ENCODE results near the gene NOTCH4.
A peak's percentile ranks its signal among the peaks of the same experiment; 100 is the strongest.

Gene NOTCH4

DNA sequence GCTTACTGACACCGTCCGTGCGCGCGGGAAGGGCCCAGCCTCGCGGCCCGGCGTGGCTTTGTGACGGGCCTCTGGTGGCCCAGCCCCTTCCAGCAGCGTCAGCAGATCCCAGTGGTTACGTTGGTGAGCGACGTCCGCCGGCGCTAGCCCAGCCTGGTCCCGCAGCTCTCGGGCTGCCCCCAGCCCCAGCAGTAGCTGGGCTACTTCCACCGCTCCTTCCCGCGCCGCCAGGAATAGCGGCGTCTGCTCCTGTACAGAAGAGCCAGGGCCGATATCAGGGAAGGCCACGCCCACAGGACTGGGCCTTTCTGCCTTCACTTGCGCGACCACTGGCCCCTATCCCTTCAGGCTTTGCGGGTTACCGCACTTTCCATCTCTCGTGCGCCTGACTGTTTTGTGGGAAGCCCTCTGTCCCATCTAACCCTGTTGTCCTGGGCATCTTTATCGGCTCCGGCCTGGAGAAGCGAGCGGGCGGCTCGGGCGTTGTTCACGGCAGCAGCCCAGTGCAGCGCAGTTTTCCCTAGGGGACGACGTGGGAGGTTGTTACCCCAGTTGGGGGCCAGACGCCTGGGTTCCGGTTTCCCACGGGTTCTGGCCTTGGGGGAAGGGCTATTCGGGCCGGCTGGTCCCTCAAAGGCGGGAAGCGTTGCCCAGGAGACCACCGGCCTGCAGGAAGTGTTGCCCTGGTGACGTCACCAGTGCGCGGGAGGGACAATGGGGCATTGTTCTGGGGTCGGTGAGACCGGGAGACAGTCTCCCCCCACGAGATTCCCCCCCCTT is 27.8 kb downstream of the NOTCH4 start:
- H3F3A ChIP-seq (ENCODE audit: insufficient read depth, low read length), result peaks cover 18% of the 10 kb centered on the region; the same call in 1 of the 2 replicates
- no peaks in the 10 kb centered on the region for H4K20me1 ChIP-seq (ENCODE audit: insufficient read depth, low read length)
- peak overlapping the region; percentile 98 for H3K9ac ChIP-seq (ENCODE audit: low read length)
- H3K27me3 ChIP-seq (replicated peaks; ENCODE audit: insufficient read depth, low read length), result peaks cover 12% of the 10 kb centered on the region
- H3K79me2 ChIP-seq (ENCODE audit: low read length), result peaks cover 16% of the 10 kb centered on the region
- peak overlapping the region; percentile 91 for H3K27ac ChIP-seq (ENCODE audit: low read length)
- H3K9me2 ChIP-seq (replicated peaks; ENCODE audit: insufficient read depth, low read length), result no peaks in the 10 kb centered on the region
- peak overlapping the region; percentile 83 for H3K4me3 ChIP-seq (ENCODE audit: low read length)
- peak; percentile 56 for DNase-seq
- H3K4me2 ChIP-seq (ENCODE audit: low read depth, low read length), result peak overlapping the region; percentile 88
- no peaks in the 10 kb centered on the region for H3K9me3 ChIP-seq (replicated peaks; ENCODE audit: insufficient read depth, low read length)
- TF ChIP-seq EZH2phosphoT487 (IDR thresholded peaks at IDR 0.05; ENCODE audit: low read length) (no peak), EZH2 (optimal IDR thresholded peaks at IDR 0.05; ENCODE audit: low read depth, low read length) (no peak)
- TF ChIP-seq, protein P1, sequence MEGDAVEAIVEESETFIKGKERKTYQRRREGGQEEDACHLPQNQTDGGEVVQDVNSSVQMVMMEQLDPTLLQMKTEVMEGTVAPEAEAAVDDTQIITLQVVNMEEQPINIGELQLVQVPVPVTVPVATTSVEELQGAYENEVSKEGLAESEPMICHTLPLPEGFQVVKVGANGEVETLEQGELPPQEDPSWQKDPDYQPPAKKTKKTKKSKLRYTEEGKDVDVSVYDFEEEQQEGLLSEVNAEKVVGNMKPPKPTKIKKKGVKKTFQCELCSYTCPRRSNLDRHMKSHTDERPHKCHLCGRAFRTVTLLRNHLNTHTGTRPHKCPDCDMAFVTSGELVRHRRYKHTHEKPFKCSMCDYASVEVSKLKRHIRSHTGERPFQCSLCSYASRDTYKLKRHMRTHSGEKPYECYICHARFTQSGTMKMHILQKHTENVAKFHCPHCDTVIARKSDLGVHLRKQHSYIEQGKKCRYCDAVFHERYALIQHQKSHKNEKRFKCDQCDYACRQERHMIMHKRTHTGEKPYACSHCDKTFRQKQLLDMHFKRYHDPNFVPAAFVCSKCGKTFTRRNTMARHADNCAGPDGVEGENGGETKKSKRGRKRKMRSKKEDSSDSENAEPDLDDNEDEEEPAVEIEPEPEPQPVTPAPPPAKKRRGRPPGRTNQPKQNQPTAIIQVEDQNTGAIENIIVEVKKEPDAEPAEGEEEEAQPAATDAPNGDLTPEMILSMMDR (IDR thresholded peaks at IDR 0.05; ENCODE audit: low read length), result no peak
- H2AFZ ChIP-seq (ENCODE audit: low read length), result peak overlapping the region; percentile 60
- no peaks in the 10 kb centered on the region for H3K36me3 ChIP-seq (replicated peaks; ENCODE audit: insufficient read depth, low read length)
- peaks cover 28% of the 10 kb centered on the region for H3K4me1 ChIP-seq (ENCODE audit: low read length)

- Histone ChIP-seq H3K4me2 (ENCODE audit: low read depth, low read length) (no peak overlapping the region; the same call in 1 of the 2 replicates), H3K36me3 (replicated peaks; ENCODE audit: insufficient read depth, low read length) (no peaks in the 10 kb centered on the region), H4K20me1 (ENCODE audit: insufficient read depth, low read length) (no peaks in the 10 kb centered on the region), H3K9ac (ENCODE audit: low read length) (no peak overlapping the region), H3K27me3 (replicated peaks; ENCODE audit: insufficient read depth, low read length) (peaks cover 7% of the 10 kb centered on the region), H3K27ac (ENCODE audit: low read length) (peak overlapping the region; percentile 91; the same call in 1 of the 2 replicates), H3F3A (ENCODE audit: insufficient read depth, low read length) (peaks cover 21% of the 10 kb centered on the region; the same call in 1 of the 2 replicates), H3K9me2 (replicated peaks; ENCODE audit: insufficient read depth, low read length) (no peaks in the 10 kb centered on the region), H3K4me3 (ENCODE audit: low read length) (peak overlapping the region; percentile 83; the same call in 1 of the 2 replicates), H3K9me3 (replicated peaks; ENCODE audit: insufficient read depth, low read length) (no peaks in the 10 kb centered on the region), H3K4me1 (ENCODE audit: low read length) (peaks cover 31% of the 10 kb centered on the region), H3K79me2 (ENCODE audit: low read length) (peaks cover 19% of the 10 kb centered on the region), H2AFZ (ENCODE audit: low read length) (no peak overlapping the region)
- TF ChIP-seq EZH2 (optimal IDR thresholded peaks at IDR 0.05; ENCODE audit: low read depth, low read length), result no peak
- peak; percentile 100 for DNase-seq
Observed at GRCh38 chr6:32195652-32195901, 28.3 kb downstream of the NOTCH4 start.

- Histone ChIP-seq H3K4me1 (ENCODE audit: low read length) (peaks cover 31% of the 10 kb centered on the region), H3K9ac (ENCODE audit: low read length) (peak overlapping the region; percentile 65), H3K4me3 (ENCODE audit: low read length) (peak overlapping the region; percentile 63), H2AFZ (ENCODE audit: low read length) (0 out of 2 replicates have a peak overlapping the region, but pooled peaks have one; percentile 22), H3K36me3 (replicated peaks; ENCODE audit: insufficient read depth, low read length) (no peaks in the 10 kb centered on the region), H3K9me2 (replicated peaks; ENCODE audit: insufficient read depth, low read length) (no peaks in the 10 kb centered on the region), H3K4me2 (ENCODE audit: low read depth, low read length) (peak overlapping the region; percentile 89), H3K79me2 (ENCODE audit: low read length) (peaks cover 19% of the 10 kb centered on the region), H3K27me3 (replicated peaks; ENCODE audit: insufficient read depth, low read length) (peaks cover 4% of the 10 kb centered on the region; the same call in 1 of the 2 replicates), H3K27ac (ENCODE audit: low read length) (peak overlapping the region; percentile 63), H4K20me1 (ENCODE audit: insufficient read depth, low read length) (no peaks in the 10 kb centered on the region), H3F3A (ENCODE audit: insufficient read depth, low read length) (peaks cover 21% of the 10 kb centered on the region; the same call in 1 of the 2 replicates), H3K9me3 (replicated peaks; ENCODE audit: insufficient read depth, low read length) (no peaks in the 10 kb centered on the region)
- TF ChIP-seq, protein P1 (IDR thresholded peaks at IDR 0.05; ENCODE audit: low read length), result peak; percentile 67
- no peak for TF ChIP-seq EZH2phosphoT487 (IDR thresholded peaks at IDR 0.05; ENCODE audit: low read length)
- peak; percentile 47 for DNase-seq
Observed at GRCh38 chr6:32194825-32195651, 28.8 kb downstream of the NOTCH4 start.

All from MM.1S (cell line).